Neuronal stem cell (in vitro differentiated cells): Measurements from ENCODE around the gene CFAP61.

Source experiments
- DNase-seq: peaks from one replicate; pipeline ENCODE4 v3.0.0-alpha.2; 2013; ENCODE audit warnings: low spot score
- H2AFZ ChIP-seq: one replicate; pipeline ENCODE4 v1.6.1; 2013; ENCODE audit warnings: mild to moderate bottlenecking, low read length, inconsistent platforms
- H2AK5ac ChIP-seq: 2 replicates; pipeline ENCODE4 v1.6.1; 2013; ENCODE audit warnings: low read depth, mild to moderate bottlenecking, inconsistent platforms, low read length, moderate library complexity, mixed read lengths
- H2BK120ac ChIP-seq: 2 replicates; pipeline ENCODE4 v1.6.1; 2013; ENCODE audit warnings: low read depth, mild to moderate bottlenecking, inconsistent platforms, low read length, moderate library complexity, mixed read lengths
- H2BK12ac ChIP-seq: one replicate; pipeline ENCODE4 v1.6.1; 2013; ENCODE audit warnings: low read length, inconsistent platforms
- H2BK15ac ChIP-seq: 2 replicates; pipeline ENCODE4 v1.6.1; 2013; ENCODE audit warnings: mild to moderate bottlenecking, low read length, inconsistent platforms, mixed read lengths
- H2BK5ac ChIP-seq: one replicate; pipeline ENCODE4 v1.6.1; 2013; ENCODE audit warnings: inconsistent platforms, mild to moderate bottlenecking, low read length, moderate library complexity
- H3K14ac ChIP-seq: one replicate; pipeline ENCODE4 v1.6.1; 2013; ENCODE audit warnings: low read length, inconsistent platforms
- H3K18ac ChIP-seq: 2 replicates; pipeline ENCODE4 v1.6.1; 2013; ENCODE audit warnings: low read length, inconsistent platforms
- H3K23ac ChIP-seq: 2 replicates; pipeline ENCODE4 v1.6.1; 2013; ENCODE audit warnings: low read depth, mild to moderate bottlenecking, mixed read lengths, low read length, inconsistent platforms; ENCODE audit not compliant: poor library complexity
- H3K27ac ChIP-seq: replicated peaks from 3 replicates; pipeline ENCODE4 v1.5.1; 2013; ENCODE audit warnings: low read length, inconsistent platforms
- H3K27me3 ChIP-seq, 3 experiments: 2 replicates each; pipeline ENCODE4 v1.6.1; 2013; ENCODE audit warnings: low read length in 3 of 3, mild to moderate bottlenecking in 2 of 3, inconsistent platforms in 1 of 3, low read depth in 1 of 3, mixed read lengths in 1 of 3, moderate library complexity in 1 of 3; ENCODE audit not compliant: control insufficient read depth in 3 of 3, insufficient read depth in 3 of 3
- H3K36me3 ChIP-seq, 2 donors: replicated peaks in 1 of 2; 2 replicates each; pipeline ENCODE4 v1.6.1; 2013; ENCODE audit warnings: low read length in 2 of 2; ENCODE audit not compliant: control insufficient read depth in 2 of 2, insufficient read depth in 2 of 2
- H3K4ac ChIP-seq: 2 replicates; pipeline ENCODE4 v1.6.1; 2013; ENCODE audit warnings: inconsistent platforms, mild to moderate bottlenecking, low read length, moderate library complexity
- H3K4me1 ChIP-seq, 2 donors: 1 replicate in 1 of 2; 2 replicates in 1 of 2; pipeline ENCODE4 v1.6.1; 2013; ENCODE audit warnings: low read length in 2 of 2, low read depth in 1 of 2; ENCODE audit not compliant: control insufficient read depth in 2 of 2, insufficient read depth in 1 of 2
- H3K4me2 ChIP-seq: one replicate; pipeline ENCODE4 v1.6.1; 2013; ENCODE audit warnings: mild to moderate bottlenecking, low read length, inconsistent platforms; ENCODE audit not compliant: insufficient read depth, poor library complexity, severe bottlenecking
- H3K4me3 ChIP-seq, 2 donors: 2 replicates each; pipeline ENCODE4 v1.5.1; 2013; ENCODE audit warnings: low read length in 2 of 2, mild to moderate bottlenecking in 2 of 2, inconsistent platforms in 1 of 2, moderate library complexity in 1 of 2
- H3K79me1 ChIP-seq: one replicate; pipeline ENCODE4 v1.6.1; 2013; ENCODE audit warnings: low read depth, mild to moderate bottlenecking, inconsistent platforms, low read length, moderate library complexity
- H3K9ac ChIP-seq: one replicate; pipeline ENCODE4 v1.6.1; 2013; ENCODE audit warnings: mild to moderate bottlenecking, low read depth, low read length, inconsistent platforms; ENCODE audit not compliant: poor library complexity
- H3K9me3 ChIP-seq, 2 donors: replicated peaks in 1 of 2; 2 replicates each; pipeline versions ENCODE3 to v1.6.1; 2013; ENCODE audit warnings: low read length in 2 of 2, mild to moderate bottlenecking in 2 of 2, inconsistent platforms in 1 of 2, low read depth in 1 of 2, mixed read lengths in 1 of 2, moderate library complexity in 1 of 2; ENCODE audit not compliant: control insufficient read depth in 2 of 2, insufficient read depth in 1 of 2
- H4K8ac ChIP-seq: one replicate; pipeline ENCODE4 v1.6.1; 2013; ENCODE audit warnings: low read depth, mild to moderate bottlenecking, inconsistent platforms, low read length, moderate library complexity
- H4K91ac ChIP-seq: one replicate; pipeline ENCODE4 v1.6.1; 2013; ENCODE audit warnings: low read length, low read depth, mild to moderate bottlenecking, inconsistent platforms; ENCODE audit not compliant: poor library complexity
- WGBS, 2 donors: extraction: QIAGEN DNeasy Blood & Tissue Kit; methylation state at CpG; one replicate each; pipeline ENCODE4 v1.1.7; 2013; ENCODE audit warnings: missing lambda C conversion rate in 2 of 2, mixed read lengths in 1 of 2; ENCODE audit not compliant: insufficient read length in 2 of 2, insufficient replicate concordance in 1 of 2; ENCODE audit errors: extremely low coverage in 2 of 2; 5-methylcytosine and 5-hydroxymethylcytosine counted together

Gene CFAP61

GRCh38 chr20:20034486-20034885 is 17.8 kb upstream of the CFAP61 start:
- Histone ChIP-seq H3K14ac (no peak overlapping the region), H3K4me3 (no peak overlapping the region), H3K27me3 (no peaks in the 10 kb centered on the region), H2BK5ac (no peak overlapping the region), H2AFZ (no peak overlapping the region), H4K8ac (no peak overlapping the region), H3K23ac (no peak overlapping the region), H2BK15ac (no peak overlapping the region), H3K9ac (no peak overlapping the region), H3K79me1 (no peaks in the 10 kb centered on the region), H2BK12ac (no peak overlapping the region), H3K9me3 (no peaks in the 10 kb centered on the region), H3K36me3 (peaks cover 18 to 100% of the 10 kb centered on the region in 2 donors), H3K18ac (no peak overlapping the region), H2BK120ac (no peak overlapping the region), H3K4me1 (no peaks in the 10 kb centered on the region), H3K4me2 (no peak overlapping the region), H3K27ac (no peak overlapping the region), H4K91ac (no peak overlapping the region), H2AK5ac (no peak overlapping the region), H3K4ac (no peak overlapping the region)
- no CpG with 5 or more reads among the region's 4 CpGs for WGBS, 2 donors
- DNase-seq = no peak

- Histone ChIP-seq H2BK120ac (no peak overlapping the region), H3K36me3 (peaks cover 21 to 100% of the 10 kb centered on the region in 2 donors), H3K18ac (no peak overlapping the region), H4K8ac (no peak overlapping the region), H3K27ac (no peak overlapping the region), H3K79me1 (no peaks in the 10 kb centered on the region), H3K9me3 (no peaks in the 10 kb centered on the region), H4K91ac (no peak overlapping the region), H2BK12ac (no peak overlapping the region), H2BK5ac (no peak overlapping the region), H3K4ac (no peak overlapping the region), H3K27me3 (no peaks in the 10 kb centered on the region), H3K4me3 (no peak overlapping the region), H2BK15ac (no peak overlapping the region), H3K14ac (no peak overlapping the region), H2AFZ (no peak overlapping the region), H3K4me2 (no peak overlapping the region), H3K4me1 (no peaks in the 10 kb centered on the region), H3K9ac (no peak overlapping the region), H2AK5ac (no peak overlapping the region), H3K23ac (no peak overlapping the region)
- DNase-seq = no peak
- no CpG with 5 or more reads among the region's 3 CpGs for WGBS, 2 donors
These were observed 15.6 kb upstream of the CFAP61 start for GRCh38 chr20:20036756-20037155.

- no peak for DNase-seq
These were observed 14.4 kb upstream of the CFAP61 start for GRCh38 chr20:20037960-20038359.

GRCh38 chr20:20038586-20038985 is 13.7 kb upstream of the CFAP61 start:
- Histone ChIP-seq H2AFZ (no peak overlapping the region), H3K4me1 (no peaks in the 10 kb centered on the region), H3K4me3 (no peak overlapping the region), H3K23ac (no peak overlapping the region), H3K9me3 (no peaks in the 10 kb centered on the region), H3K79me1 (no peaks in the 10 kb centered on the region), H3K18ac (no peak overlapping the region), H3K4me2 (no peak overlapping the region), H3K9ac (no peak overlapping the region), H3K27me3 (no peaks in the 10 kb centered on the region), H3K14ac (no peak overlapping the region), H2BK5ac (no peak overlapping the region), H2AK5ac (no peak overlapping the region), H3K4ac (no peak overlapping the region), H4K91ac (no peak overlapping the region), H3K36me3 (peaks cover 23 to 100% of the 10 kb centered on the region in 2 donors), H4K8ac (no peak overlapping the region), H2BK120ac (no peak overlapping the region), H2BK15ac (no peak overlapping the region), H3K27ac (no peak overlapping the region), H2BK12ac (no peak overlapping the region)
- DNase-seq = no peak
- WGBS, 2 donors = no CpG with 5 or more reads among the region's 6 CpGs

More at GRCh38 chr20:20037960-20038359, 14.4 kb upstream of the CFAP61 start:
- Histone ChIP-seq H2AFZ (no peak overlapping the region), H3K18ac (no peak overlapping the region), H3K79me1 (no peaks in the 10 kb centered on the region), H3K27ac (no peak overlapping the region), H2BK5ac (no peak overlapping the region), H2BK12ac (no peak overlapping the region), H2BK120ac (no peak overlapping the region), H3K36me3 (peaks cover 20 to 100% of the 10 kb centered on the region in 2 donors), H4K8ac (no peak overlapping the region), H3K14ac (no peak overlapping the region), H2AK5ac (no peak overlapping the region), H3K9ac (no peak overlapping the region), H3K4me2 (no peak overlapping the region), H3K4ac (no peak overlapping the region), H3K23ac (no peak overlapping the region), H3K9me3 (no peaks in the 10 kb centered on the region), H3K4me3 (no peak overlapping the region), H2BK15ac (no peak overlapping the region), H4K91ac (no peak overlapping the region), H3K27me3 (no peaks in the 10 kb centered on the region), H3K4me1 (no peaks in the 10 kb centered on the region)
- WGBS, 2 donors = no CpG with 5 or more reads among the region's 5 CpGs
